Ammon's horn (tissue), 1 donor: Measurements from ENCODE around the gene EFCC1.

Source experiments
- DNase-seq: peaks from one replicate; pipeline ENCODE4 v3.0.0-alpha.2; 2016; ENCODE audit warnings: low spot score

The EFCC1 gene

GRCh38 chr3:129001101-129001805 is at the start of gene EFCC1:
TSS of gene EFCC1 (plus strand) at chr3:129001304. CDS start at chr3:129001629, 325 bp downstream.
- no peak for DNase-seq

GRCh38 chr3:128956440-128956839 is 44.7 kb upstream of the EFCC1 start:
- DNase-seq: no peak

- no peak for DNase-seq
Observed at GRCh38 chr3:128965280-128965679, 35.8 kb upstream of the EFCC1 start.

GRCh38 chr3:128965818-128966217 is 35.3 kb upstream of the EFCC1 start:
- no peak for DNase-seq

- no peak for DNase-seq
Observed at GRCh38 chr3:128967748-128968355, 33.3 kb upstream of the EFCC1 start.

- DNase-seq: peak; percentile 57
Observed at GRCh38 chr3:128969993-128970739, 30.9 kb upstream of the EFCC1 start.

GRCh38 chr3:128970740-128971047 is 30.4 kb upstream of the EFCC1 start:
- no peak for DNase-seq

- no peak for DNase-seq
Observed at GRCh38 chr3:128971421-128972100, 29.5 kb upstream of the EFCC1 start.

GRCh38 chr3:128973988-128974564 is 27.0 kb upstream of the EFCC1 start:
- no peak for DNase-seq

GRCh38 chr3:128975276-128975675 is 25.8 kb upstream of the EFCC1 start:
- DNase-seq: no peak

- no peak for DNase-seq
Observed at GRCh38 chr3:128983293-128984069, 17.6 kb upstream of the EFCC1 start.

- DNase-seq: no peak
Observed at GRCh38 chr3:128984596-128984995, 16.5 kb upstream of the EFCC1 start.

- no peak for DNase-seq
Observed at GRCh38 chr3:128987302-128988100, 13.6 kb upstream of the EFCC1 start.

GRCh38 chr3:128988286-128988685 is 12.8 kb upstream of the EFCC1 start:
- DNase-seq: no peak

GRCh38 chr3:128991355-128991895 is 9.7 kb upstream of the EFCC1 start:
- no peak for DNase-seq

- no peak for DNase-seq
Observed at GRCh38 chr3:128992926-128993460, 8.1 kb upstream of the EFCC1 start.

- peak; percentile 88 for DNase-seq
Observed at GRCh38 chr3:128993461-128994172, 7.5 kb upstream of the EFCC1 start, which contains the start of gene CFAP92. TSS of gene CFAP92 (minus strand) at chr3:128994076. CDS start at chr3:128993304, 772 bp downstream.

GRCh38 chr3:128994173-128994512 is 7.0 kb upstream of the EFCC1 start:
- no peak for DNase-seq
